D721Med (cell line): ENCODE data around the gene LDB2.
"Not testable (repeated sequence)": the region's sequence is repeated elsewhere in the genome, so short reads cannot be mapped to it uniquely, and the experiment has no call there.

ENCODE experiments used
- DNase-seq: peaks from one replicate; pipeline ENCODE4 v3.0.0; 2011; ENCODE audit warnings: low spot score; ENCODE audit not compliant: insufficient read length
- FAIRE-seq: peaks from 2 replicates; lab custom pipeline; 2011; peaks lifted over from hg19 to GRCh38; lab: Jason Lieb, UNC
- CTCF ChIP-seq: IDR thresholded peaks from 2 replicates; pipeline ENCODE4 v1.5.1; 2012; ENCODE audit warnings: mild to moderate bottlenecking, control low read depth; ENCODE audit not compliant: insufficient read depth; ENCODE audit errors: missing control alignments

Gene LDB2

GRCh38 chr4:16537926-16538325, 360.5 kb downstream of the LDB2 start:
- DNase-seq (no peak), FAIRE-seq (no peak)
- no peak for TF ChIP-seq CTCF

- no peak for TF ChIP-seq CTCF
- FAIRE-seq: no peak
- no peak for DNase-seq
Observed at GRCh38 chr4:16532240-16532970, 366.0 kb downstream of the LDB2 start.

- no peak for TF ChIP-seq CTCF
- DNase-seq (no peak), FAIRE-seq (no peak)
Observed at GRCh38 chr4:16530688-16531635, 367.5 kb downstream of the LDB2 start.

GRCh38 chr4:16524911-16525554, 373.4 kb downstream of the LDB2 start:
- no peak for TF ChIP-seq CTCF
- DNase-seq: no peak
- FAIRE-seq: no peak

- TF ChIP-seq CTCF: no peak
- FAIRE-seq: no peak
Observed at GRCh38 chr4:16524406-16524805, 374.0 kb downstream of the LDB2 start.

GRCh38 chr4:16523526-16523925, 374.9 kb downstream of the LDB2 start:
- not testable (repeated sequence) for FAIRE-seq, DNase-seq

More at GRCh38 chr4:16524406-16524805, 374.0 kb downstream of the LDB2 start:
- no peak for DNase-seq
